CD8-positive, alpha-beta memory T cell (primary cell): ENCODE results near the gene CCDC106. TPM values are rescaled to one million over a fixed set of nuclear protein-coding genes. Genes with fewer than 3 reads are reported as not detected.

Source experiments
- CTCF ChIA-PET: fragments of 350-600 bp; sonication (Branson Sonifier 250); formaldehyde crosslinking; loops from one replicate; lab custom pipeline; 2021; ENCODE audit warnings: antibody characterized with exemption; lab: Charles Lee
- POLR2A ChIA-PET: fragments of 350-600 bp; sonication (Branson Sonifier 250); formaldehyde crosslinking; loops from one replicate; lab custom pipeline; 2021; ENCODE audit warnings: antibody characterized with exemption; lab: Charles Lee
- DNase-seq, 5 donors: peaks; one replicate each; pipeline versions ENCODE4 v3.0.0 to v3.0.0-alpha.2; 2020 to 2022; ENCODE audit warnings: mixed read lengths in 1 of 5
- H3K27ac ChIP-seq: one replicate; pipeline ENCODE4 v1.7.0; 2013; ENCODE audit warnings: low read depth, mild to moderate bottlenecking, low read length, moderate library complexity
- H3K27me3 ChIP-seq: 2 replicates; pipeline ENCODE4 v1.7.0; 2013; ENCODE audit warnings: low read length, mild to moderate bottlenecking; ENCODE audit not compliant: insufficient read depth, poor library complexity, severe bottlenecking
- H3K36me3 ChIP-seq: 2 replicates; pipeline ENCODE4 v1.7.0; 2013; ENCODE audit warnings: mild to moderate bottlenecking, low read length, moderate library complexity; ENCODE audit not compliant: insufficient read depth
- H3K4me1 ChIP-seq: 2 replicates; pipeline ENCODE4 v1.7.0; 2013; ENCODE audit warnings: mild to moderate bottlenecking, low read length, moderate library complexity; ENCODE audit not compliant: insufficient read depth
- H3K4me3 ChIP-seq: 2 replicates; pipeline ENCODE4 v1.7.0; 2013; ENCODE audit warnings: mild to moderate bottlenecking, low read length
- H3K9me3 ChIP-seq: 2 replicates; pipeline ENCODE4 v1.7.0; 2013; ENCODE audit warnings: mild to moderate bottlenecking, low read length
- H3K27ac Mint-ChIP-seq, 8 donors: one replicate each; pipeline ENCODE4 v1.8.0; 2020 to 2021; ENCODE audit warnings: mixed read lengths in 8 of 8, mild to moderate bottlenecking in 6 of 8, inconsistent platforms in 3 of 8, moderate library complexity in 3 of 8
- H3K27me3 Mint-ChIP-seq, 2 donors: one replicate each; pipeline ENCODE4 v1.8.0; 2020 to 2021; ENCODE audit warnings: mixed read lengths in 2 of 2, mild to moderate bottlenecking in 1 of 2, moderate library complexity in 1 of 2
- H3K36me3 Mint-ChIP-seq, 3 donors: one replicate each; pipeline ENCODE4 v1.8.0; 2020 to 2021; ENCODE audit warnings: mixed read lengths in 3 of 3, inconsistent platforms in 1 of 3, mild to moderate bottlenecking in 1 of 3
- H3K4me1 Mint-ChIP-seq, 3 donors: one replicate each; pipeline ENCODE4 v1.8.0; 2020 to 2021; ENCODE audit warnings: mixed read lengths in 3 of 3, inconsistent platforms in 1 of 3, mild to moderate bottlenecking in 1 of 3
- H3K4me3 Mint-ChIP-seq, 7 donors: one replicate each; pipeline ENCODE4 v1.8.0; 2020 to 2021; ENCODE audit warnings: mixed read lengths in 7 of 7, mild to moderate bottlenecking in 6 of 7, moderate library complexity in 4 of 7, inconsistent platforms in 2 of 7
- H3K9me3 Mint-ChIP-seq, 5 donors: one replicate each; pipeline ENCODE4 v1.8.0; 2020 to 2022; ENCODE audit warnings: mixed read lengths in 5 of 5, mild to moderate bottlenecking in 3 of 5, moderate library complexity in 2 of 5, inconsistent platforms in 1 of 5
- polyA plus RNA-seq: library from polyadenylated mRNA; unstranded; fragments of 300-500 nt; fragmentation: Illumina TruSeq; gene quantifications from one replicate; pipeline ENCODE4 v1.2.3, GENCODE V29; 2021
- total RNA-seq, 2 experiments: library from RNA; stranded (reverse); gene quantifications; one replicate each; pipeline ENCODE4 v1.2.3, GENCODE V29; 2021

Gene CCDC106
- total and polyA plus RNA-seq, 3 experiments from 2014 or later: 0.54 to 2.2 (median 2.0) TPM

DNA sequence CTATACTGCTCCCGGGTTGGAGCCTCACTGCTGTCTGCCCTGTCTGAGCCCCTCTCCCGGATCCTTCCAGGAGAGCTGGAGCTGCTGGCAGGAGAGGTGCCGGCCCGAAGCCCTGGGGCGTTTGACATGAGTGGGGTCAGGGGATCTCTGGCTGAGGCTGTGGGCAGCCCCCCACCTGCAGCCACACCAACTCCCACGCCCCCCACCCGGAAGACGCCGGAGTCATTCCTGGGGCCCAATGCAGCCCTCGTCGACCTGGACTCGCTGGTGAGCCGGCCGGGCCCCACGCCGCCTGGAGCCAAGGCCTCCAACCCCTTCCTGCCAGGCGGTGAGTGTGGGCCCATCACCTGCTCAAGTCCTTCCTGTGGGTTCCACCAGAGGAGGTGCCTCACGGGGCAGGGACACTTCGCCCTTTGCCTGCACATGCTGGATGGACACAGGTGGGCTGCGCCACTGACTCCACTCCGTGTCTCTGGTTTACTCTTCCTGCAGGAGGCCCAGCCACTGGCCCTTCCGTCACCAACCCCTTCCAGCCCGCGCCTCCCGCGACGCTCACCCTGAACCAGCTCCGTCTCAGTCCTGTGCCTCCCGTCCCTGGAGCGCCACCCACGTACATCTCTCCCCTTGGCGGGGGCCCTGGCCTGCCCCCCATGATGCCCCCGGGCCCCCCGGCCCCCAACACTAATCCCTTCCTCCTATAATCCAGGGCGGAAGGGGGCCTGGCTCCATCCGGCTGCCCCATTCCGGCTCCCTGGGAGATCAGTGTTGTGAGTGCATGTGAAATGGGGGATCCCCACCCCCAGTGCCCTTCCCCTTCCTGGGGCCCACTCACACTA, 46.9 kb downstream of the CCDC106 start:
- Mint-ChIP-seq H3K4me1 (no peaks in the 10 kb centered on the region), H3K36me3 (peaks cover 0 to 76% (median 7%) of the 10 kb centered on the region in 3 donors), H3K9me3 (no peaks in the 10 kb centered on the region), H3K27me3 (no peaks in the 10 kb centered on the region), H3K27ac (peak overlapping the region in 1 of 8 donors; percentile 41), H3K4me3 (no peak overlapping the region)
- ChIA-PET POLR2A (no interaction called here), CTCF (no interaction called here)
- Histone ChIP-seq H3K36me3 (peaks cover 23% of the 10 kb centered on the region), H3K4me3 (no peak overlapping the region), H3K27ac (no peak overlapping the region), H3K4me1 (no peaks in the 10 kb centered on the region), H3K9me3 (no peaks in the 10 kb centered on the region), H3K27me3 (no peaks in the 10 kb centered on the region)
- no peak for DNase-seq

DNA sequence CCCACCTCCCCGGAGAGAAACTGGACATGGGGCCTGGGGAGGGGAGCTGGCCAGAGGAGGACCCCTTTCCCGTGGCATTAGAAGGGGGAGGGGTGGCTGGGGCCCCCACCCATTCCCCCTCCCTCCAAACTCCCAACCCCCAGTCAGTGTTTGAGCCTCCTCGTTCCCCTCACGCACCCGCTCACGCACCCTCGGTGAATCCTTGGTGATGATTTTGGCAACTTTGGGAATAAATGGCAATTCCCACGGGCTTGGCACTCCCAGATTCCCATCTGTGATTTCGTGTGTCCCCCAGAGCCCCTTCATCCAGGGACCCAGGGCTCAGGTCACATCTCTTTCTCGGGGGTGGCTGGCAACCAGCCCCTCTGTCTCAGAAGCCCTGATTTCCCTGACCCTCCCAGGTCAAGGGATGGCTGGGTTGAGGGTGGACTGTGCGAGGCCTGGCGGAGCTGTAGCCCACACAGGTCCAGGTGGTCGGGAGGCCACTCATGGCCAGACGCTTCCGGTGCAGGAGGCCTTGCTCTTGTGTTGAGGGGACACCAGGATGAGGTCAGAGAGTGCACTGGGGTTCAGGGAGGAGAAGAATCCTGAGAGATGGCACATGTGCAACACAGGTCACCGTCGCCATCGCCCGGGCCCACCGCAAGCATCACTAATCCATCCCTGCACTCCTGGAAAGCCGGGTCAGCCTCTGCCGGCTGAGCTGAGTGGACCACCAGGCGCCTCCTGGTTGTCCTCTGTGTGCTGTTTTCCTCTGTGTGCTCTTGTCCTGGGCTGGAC, 47.7 kb downstream of the CCDC106 start:
- Histone ChIP-seq H3K27me3 (no peaks in the 10 kb centered on the region), H3K27ac (no peak overlapping the region), H3K4me3 (no peak overlapping the region), H3K4me1 (no peaks in the 10 kb centered on the region), H3K9me3 (no peaks in the 10 kb centered on the region), H3K36me3 (peaks cover 19% of the 10 kb centered on the region)
- ChIA-PET POLR2A (no interaction called here), CTCF (no interaction called here)
- Mint-ChIP-seq H3K4me3 (no peak overlapping the region), H3K27me3 (no peaks in the 10 kb centered on the region), H3K27ac (no peak overlapping the region), H3K9me3 (no peaks in the 10 kb centered on the region), H3K4me1 (no peaks in the 10 kb centered on the region), H3K36me3 (peaks cover 0 to 72% (median 7%) of the 10 kb centered on the region in 3 donors)
- no peak for DNase-seq

DNA sequence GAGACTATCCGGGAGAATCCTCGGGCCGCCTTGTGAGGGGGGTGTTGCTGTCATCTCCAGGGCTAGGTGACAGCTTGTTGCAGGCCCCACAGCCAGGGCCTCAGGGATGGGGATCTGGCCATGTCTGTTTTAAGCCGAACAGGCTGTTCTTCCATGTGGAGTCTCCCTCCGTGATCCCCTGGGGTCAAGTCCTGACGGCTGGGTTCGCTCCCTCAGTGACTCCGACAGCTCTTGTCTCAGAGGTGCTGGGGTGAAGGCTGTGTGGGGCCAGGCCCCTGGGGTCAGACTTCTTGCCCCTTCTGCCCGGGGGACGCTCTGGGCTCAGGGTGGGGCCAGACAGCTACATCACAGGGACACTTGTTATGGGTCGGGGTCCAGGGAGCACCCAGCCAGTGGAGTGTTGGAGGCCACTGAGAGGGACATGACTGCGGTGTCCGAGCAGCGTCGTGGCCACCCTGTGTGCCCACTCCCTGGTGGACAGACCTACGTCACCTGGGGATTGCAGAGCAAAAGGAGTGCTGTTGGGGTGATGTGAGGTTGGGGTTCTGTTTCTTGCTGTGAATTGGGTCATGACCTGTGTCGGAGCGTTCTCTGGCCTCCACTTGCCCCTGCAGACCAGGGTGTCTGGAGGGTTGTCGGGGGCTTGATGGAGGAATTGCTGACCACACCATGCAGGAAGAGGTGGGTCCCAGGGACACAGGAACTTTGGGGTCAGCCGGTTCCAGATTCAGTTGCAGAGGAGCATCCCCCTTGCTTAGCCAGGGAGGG, 48.5 kb downstream of the CCDC106 start:
- Mint-ChIP-seq H3K36me3 (peaks cover 0 to 68% (median 4%) of the 10 kb centered on the region in 3 donors), H3K27me3 (no peaks in the 10 kb centered on the region), H3K9me3 (no peaks in the 10 kb centered on the region), H3K4me1 (no peaks in the 10 kb centered on the region), H3K4me3 (no peak overlapping the region), H3K27ac (peak overlapping the region in 1 of 8 donors; percentile 62)
- Histone ChIP-seq H3K27me3 (no peaks in the 10 kb centered on the region), H3K4me3 (no peak overlapping the region), H3K9me3 (no peaks in the 10 kb centered on the region), H3K4me1 (no peaks in the 10 kb centered on the region), H3K36me3 (peaks cover 19% of the 10 kb centered on the region), H3K27ac (no peak overlapping the region)
- no peak for DNase-seq
- POLR2A ChIA-PET: no interaction called here
- CTCF ChIA-PET: no interaction called here

DNA sequence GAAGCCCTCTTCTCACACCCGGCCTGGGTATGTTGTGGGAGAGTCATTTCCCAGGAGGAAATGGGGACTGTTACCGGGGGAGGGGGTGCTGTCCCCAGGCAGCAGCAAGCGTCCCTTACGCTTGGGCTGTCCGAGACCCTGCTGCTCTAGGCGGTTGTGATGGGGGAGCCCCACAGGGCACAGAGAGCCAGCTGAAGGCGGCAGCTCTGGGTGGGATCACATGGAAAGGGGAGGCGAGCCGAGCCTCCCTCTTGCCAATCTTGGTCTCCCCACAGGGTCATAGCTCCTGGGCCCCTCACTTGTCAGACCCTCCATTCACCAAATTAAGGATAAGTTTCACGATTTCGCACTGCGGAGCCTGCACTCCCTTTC, 49.0 kb downstream of the CCDC106 start:
- ChIA-PET POLR2A (no interaction called here), CTCF (no interaction called here)
- Histone ChIP-seq H3K4me3 (no peak overlapping the region), H3K9me3 (no peaks in the 10 kb centered on the region), H3K27me3 (no peaks in the 10 kb centered on the region), H3K27ac (no peak overlapping the region), H3K4me1 (no peaks in the 10 kb centered on the region), H3K36me3 (peaks cover 19% of the 10 kb centered on the region)
- no peaks in the 10 kb centered on the region for H3K27me3 Mint-ChIP-seq
- no peak for DNase-seq
- H3K36me3 Mint-ChIP-seq: peaks cover 0 to 68% (median 4%) of the 10 kb centered on the region in 3 donors
- no peak overlapping the region for H3K4me3 Mint-ChIP-seq
- no peaks in the 10 kb centered on the region for H3K4me1 Mint-ChIP-seq
- H3K9me3 Mint-ChIP-seq: no peaks in the 10 kb centered on the region
- no peak overlapping the region for H3K27ac Mint-ChIP-seq

- Mint-ChIP-seq H3K9me3 (no peaks in the 10 kb centered on the region), H3K4me3 (no peak overlapping the region), H3K36me3 (peaks cover 0 to 66% (median 4%) of the 10 kb centered on the region in 3 donors), H3K27me3 (no peaks in the 10 kb centered on the region), H3K4me1 (no peaks in the 10 kb centered on the region), H3K27ac (peak overlapping the region in 1 of 8 donors; percentile 70)
- Histone ChIP-seq H3K4me1 (no peaks in the 10 kb centered on the region), H3K27me3 (no peaks in the 10 kb centered on the region), H3K36me3 (peaks cover 19% of the 10 kb centered on the region), H3K4me3 (no peak overlapping the region), H3K27ac (no peak overlapping the region), H3K9me3 (no peaks in the 10 kb centered on the region)
- no peak for DNase-seq
- ChIA-PET POLR2A (no interaction called here), CTCF (no interaction called here)
These were observed 49.7 kb downstream of the CCDC106 start for GRCh38 chr19:55697698-55698097.

- Mint-ChIP-seq H3K27ac (peak overlapping the region in 3 of 8 donors; percentile 25 to 43 (median 35)), H3K4me1 (no peaks in the 10 kb centered on the region)
These were observed 50.2 kb downstream of the CCDC106 start for GRCh38 chr19:55698256-55698655.

GRCh38 chr19:55699221-55699620, 51.2 kb downstream of the CCDC106 start:
- ChIA-PET POLR2A (no interaction called here), CTCF (no interaction called here)
- Mint-ChIP-seq H3K4me1 (peaks cover 2 to 4% (median 4%) of the 10 kb centered on the region in 3 donors), H3K4me3 (no peak overlapping the region), H3K27me3 (no peaks in the 10 kb centered on the region), H3K36me3 (peaks cover 0 to 54% (median 1%) of the 10 kb centered on the region in 3 donors), H3K9me3 (no peaks in the 10 kb centered on the region), H3K27ac (peak overlapping the region in 1 of 8 donors; percentile 54)
- Histone ChIP-seq H3K27me3 (no peaks in the 10 kb centered on the region), H3K27ac (no peak overlapping the region), H3K36me3 (peaks cover 10% of the 10 kb centered on the region), H3K9me3 (no peaks in the 10 kb centered on the region), H3K4me1 (no peaks in the 10 kb centered on the region), H3K4me3 (no peak overlapping the region)
- DNase-seq: no peak

More at GRCh38 chr19:55698256-55698655, 50.2 kb downstream of the CCDC106 start:
- POLR2A ChIA-PET: no interaction called here
- Histone ChIP-seq H3K4me3 (no peak overlapping the region), H3K4me1 (no peaks in the 10 kb centered on the region), H3K27me3 (no peaks in the 10 kb centered on the region), H3K36me3 (peaks cover 16% of the 10 kb centered on the region), H3K27ac (no peak overlapping the region), H3K9me3 (no peaks in the 10 kb centered on the region)
- Mint-ChIP-seq H3K4me3 (no peak overlapping the region), H3K9me3 (no peaks in the 10 kb centered on the region), H3K27me3 (no peaks in the 10 kb centered on the region), H3K36me3 (peaks cover 0 to 62% (median 4%) of the 10 kb centered on the region in 3 donors)
- CTCF ChIA-PET: no interaction called here
- DNase-seq: no peak
